GM12873 (cell line): ENCODE measurements around the gene IFNE.

Experiments used
- TF ChIP-seq, protein P1 (sequence below): IDR thresholded peaks from 2 replicates; pipeline ENCODE4 v1.5.1; 2012; ENCODE audit warnings: low read depth, mild to moderate bottlenecking, moderate library complexity, low read length, control low read depth; ENCODE audit not compliant: insufficient read depth; ENCODE audit errors: missing control alignments

IFNE gene, protein sequence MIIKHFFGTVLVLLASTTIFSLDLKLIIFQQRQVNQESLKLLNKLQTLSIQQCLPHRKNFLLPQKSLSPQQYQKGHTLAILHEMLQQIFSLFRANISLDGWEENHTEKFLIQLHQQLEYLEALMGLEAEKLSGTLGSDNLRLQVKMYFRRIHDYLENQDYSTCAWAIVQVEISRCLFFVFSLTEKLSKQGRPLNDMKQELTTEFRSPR

DNA sequence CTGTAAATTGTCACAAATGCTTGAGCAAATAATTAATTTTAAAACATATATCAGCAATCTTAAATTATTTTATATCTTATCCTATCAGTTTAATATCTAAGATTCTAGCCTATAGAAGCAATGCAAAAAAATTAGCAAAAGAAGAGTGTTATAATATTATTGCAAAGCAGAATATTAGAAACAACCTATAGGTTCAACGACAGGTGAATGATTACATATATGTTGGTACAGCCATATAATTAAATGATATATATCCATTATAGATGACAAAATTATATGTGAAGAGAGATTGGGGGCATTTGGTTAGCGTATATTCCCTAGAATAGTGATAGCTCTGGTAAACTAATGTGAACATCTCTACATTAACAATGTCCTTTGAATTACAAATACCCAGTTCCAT, at the start of gene IFNE:
Gene IFNE (minus strand): TSS at position 101 of the 400 bp plus-strand sequence. CDS start 619 bp downstream, outside the sequence.
- TF ChIP-seq, protein P1, sequence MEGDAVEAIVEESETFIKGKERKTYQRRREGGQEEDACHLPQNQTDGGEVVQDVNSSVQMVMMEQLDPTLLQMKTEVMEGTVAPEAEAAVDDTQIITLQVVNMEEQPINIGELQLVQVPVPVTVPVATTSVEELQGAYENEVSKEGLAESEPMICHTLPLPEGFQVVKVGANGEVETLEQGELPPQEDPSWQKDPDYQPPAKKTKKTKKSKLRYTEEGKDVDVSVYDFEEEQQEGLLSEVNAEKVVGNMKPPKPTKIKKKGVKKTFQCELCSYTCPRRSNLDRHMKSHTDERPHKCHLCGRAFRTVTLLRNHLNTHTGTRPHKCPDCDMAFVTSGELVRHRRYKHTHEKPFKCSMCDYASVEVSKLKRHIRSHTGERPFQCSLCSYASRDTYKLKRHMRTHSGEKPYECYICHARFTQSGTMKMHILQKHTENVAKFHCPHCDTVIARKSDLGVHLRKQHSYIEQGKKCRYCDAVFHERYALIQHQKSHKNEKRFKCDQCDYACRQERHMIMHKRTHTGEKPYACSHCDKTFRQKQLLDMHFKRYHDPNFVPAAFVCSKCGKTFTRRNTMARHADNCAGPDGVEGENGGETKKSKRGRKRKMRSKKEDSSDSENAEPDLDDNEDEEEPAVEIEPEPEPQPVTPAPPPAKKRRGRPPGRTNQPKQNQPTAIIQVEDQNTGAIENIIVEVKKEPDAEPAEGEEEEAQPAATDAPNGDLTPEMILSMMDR, result no peak

DNA sequence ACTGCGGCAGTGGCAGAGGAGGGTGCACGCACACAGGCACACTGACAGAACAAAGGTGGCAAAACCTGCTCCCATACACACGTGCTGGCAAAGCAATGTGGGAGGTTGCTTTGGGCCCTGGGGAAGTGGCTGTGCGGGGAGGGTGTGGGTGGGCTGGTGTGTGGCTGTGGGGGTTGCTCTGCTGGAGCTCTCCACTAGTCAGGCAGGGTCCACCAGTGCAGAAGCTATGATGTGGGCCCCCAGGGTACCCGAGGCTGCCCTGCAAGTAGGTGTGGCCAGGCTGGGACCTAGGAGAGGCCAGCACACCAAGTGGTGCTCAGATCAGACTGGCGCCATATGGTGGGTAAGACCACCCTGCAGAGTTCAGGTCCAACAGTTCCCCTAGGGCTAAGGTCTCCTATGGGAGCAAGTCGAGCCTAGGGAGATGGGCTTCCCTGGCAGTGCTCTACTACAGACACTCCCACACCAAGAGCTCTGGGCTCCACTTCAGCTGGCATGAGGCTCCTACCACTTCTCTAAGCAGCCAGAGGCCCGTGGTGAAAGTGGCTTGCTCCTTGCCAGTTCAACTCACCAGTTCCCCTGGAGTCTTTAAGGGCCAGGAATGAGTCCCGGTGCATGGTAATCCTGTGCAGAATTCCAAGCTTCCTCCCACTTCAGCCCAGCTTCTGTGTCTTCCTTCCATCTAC, 46.2 kb upstream of the IFNE start:
- TF ChIP-seq, protein P1, result no peak

DNA sequence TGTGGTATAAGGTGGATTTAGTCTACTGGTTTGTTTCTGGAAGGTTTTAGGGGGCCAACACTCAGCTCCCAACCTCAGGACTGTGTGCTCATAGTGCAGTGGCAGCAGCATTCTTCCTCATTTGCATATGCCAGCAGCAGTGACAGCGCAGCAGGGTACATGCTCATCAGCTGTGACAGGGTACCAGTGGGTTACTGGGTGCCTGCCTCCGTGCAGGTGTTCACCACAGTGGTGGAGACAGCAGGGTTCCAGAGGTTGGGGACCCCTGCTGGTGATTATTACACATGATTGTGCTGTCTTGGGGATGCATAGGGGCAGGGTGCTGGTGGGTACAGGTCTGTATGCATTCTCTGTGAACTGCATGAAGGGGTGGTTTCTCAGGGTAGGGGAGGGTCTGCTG, 45.5 kb upstream of the IFNE start:
- TF ChIP-seq, protein P1, result peak; percentile 41

- TF ChIP-seq, protein P1, result no peak
Observed at GRCh38 chr9:21525174-21525573, 43.1 kb upstream of the IFNE start.

- TF ChIP-seq, protein P1, result no peak
Observed at GRCh38 chr9:21524099-21524830, 42.2 kb upstream of the IFNE start.

DNA sequence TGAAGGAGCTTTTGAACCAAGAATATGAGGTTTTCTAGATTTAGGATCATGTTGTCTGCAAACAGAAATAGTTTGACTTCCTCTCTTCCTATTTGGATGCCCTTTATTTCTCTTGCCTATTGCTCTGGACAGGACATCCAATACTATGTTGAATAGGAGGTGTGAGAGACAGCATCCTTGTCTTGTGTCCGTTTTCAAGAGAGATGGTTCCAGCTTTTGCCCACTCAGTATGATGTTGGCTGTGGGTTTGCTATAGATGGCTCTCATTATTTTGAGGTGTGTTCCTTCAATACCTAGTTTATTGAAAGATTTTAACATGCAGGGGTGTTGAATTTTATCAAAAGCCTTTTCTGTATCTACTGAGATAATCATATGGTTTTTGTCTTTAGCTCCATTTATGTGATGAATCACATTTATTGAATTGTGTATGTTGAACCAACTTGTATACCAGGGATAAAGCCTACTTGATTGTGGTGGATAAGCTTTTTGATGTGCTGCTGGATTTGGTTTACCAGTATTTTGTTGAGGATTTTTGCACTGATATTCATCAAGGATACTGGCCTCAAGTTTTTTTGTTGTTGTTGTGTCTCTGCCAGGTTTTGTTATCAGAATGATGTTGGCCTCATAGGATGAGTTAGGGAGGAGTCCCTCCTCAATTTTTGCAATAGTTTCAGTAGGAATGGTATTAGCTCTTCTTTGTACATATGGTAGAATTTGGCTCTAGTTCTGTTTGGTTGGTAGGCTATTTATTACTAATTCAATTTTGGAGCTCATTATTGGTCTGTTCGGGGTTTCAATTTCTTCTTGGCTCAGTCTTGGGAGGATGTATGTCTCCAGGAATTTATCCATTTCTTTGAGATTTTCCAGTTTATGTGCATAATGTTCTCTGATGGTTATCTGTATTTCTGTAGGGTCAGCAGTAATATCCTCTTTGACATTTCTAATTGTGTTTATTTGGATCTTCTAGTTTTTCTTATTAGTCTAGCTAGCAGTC, 41.2 kb upstream of the IFNE start:
- TF ChIP-seq, protein P1, result no peak
